ENCODE results near the gene METTL21C. TPM values are rescaled to one million over a fixed set of nuclear protein-coding genes. Genes with fewer than 3 reads are reported as not detected.

METTL21C gene
- total RNA-seq, 1 donor from 2014 or later = not detected

DNA sequence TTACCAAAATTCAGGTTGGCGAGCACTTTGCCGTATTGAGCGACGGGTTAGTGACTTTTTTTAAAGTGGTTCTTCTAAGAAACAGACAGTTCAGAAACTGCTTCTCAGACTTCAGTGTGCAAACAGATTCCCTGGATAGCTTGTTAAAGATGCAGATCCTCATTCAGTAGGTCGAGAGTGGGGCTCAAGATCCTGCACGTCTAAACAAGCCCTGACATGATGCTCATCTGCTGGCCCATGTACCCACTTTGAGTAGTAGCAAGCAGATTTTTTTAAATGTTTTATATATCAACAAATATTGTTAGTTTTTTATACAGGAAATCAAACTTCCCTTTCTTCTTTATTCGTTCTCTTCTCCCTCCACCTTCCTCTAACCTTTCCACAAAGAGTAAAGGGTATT is 7.3 kb downstream of the METTL21C start:
- no peak for DNase-seq (ENCODE audit: extremely low spot score, unreplicated experiment)
- H3K4me3 Mint-ChIP-seq (ENCODE audit: unreplicated experiment) = no peak overlapping the region
- peaks cover 3% of the 10 kb centered on the region for H3K36me3 Mint-ChIP-seq (ENCODE audit: unreplicated experiment)
- no peaks in the 10 kb centered on the region for H3K9me3 Mint-ChIP-seq (ENCODE audit: unreplicated experiment)
- peaks cover 9% of the 10 kb centered on the region for H3K4me1 Mint-ChIP-seq (ENCODE audit: unreplicated experiment)
- peaks cover 3% of the 10 kb centered on the region for H3K27me3 Mint-ChIP-seq (ENCODE audit: unreplicated experiment)
- TF ChIP-seq, protein P1, sequence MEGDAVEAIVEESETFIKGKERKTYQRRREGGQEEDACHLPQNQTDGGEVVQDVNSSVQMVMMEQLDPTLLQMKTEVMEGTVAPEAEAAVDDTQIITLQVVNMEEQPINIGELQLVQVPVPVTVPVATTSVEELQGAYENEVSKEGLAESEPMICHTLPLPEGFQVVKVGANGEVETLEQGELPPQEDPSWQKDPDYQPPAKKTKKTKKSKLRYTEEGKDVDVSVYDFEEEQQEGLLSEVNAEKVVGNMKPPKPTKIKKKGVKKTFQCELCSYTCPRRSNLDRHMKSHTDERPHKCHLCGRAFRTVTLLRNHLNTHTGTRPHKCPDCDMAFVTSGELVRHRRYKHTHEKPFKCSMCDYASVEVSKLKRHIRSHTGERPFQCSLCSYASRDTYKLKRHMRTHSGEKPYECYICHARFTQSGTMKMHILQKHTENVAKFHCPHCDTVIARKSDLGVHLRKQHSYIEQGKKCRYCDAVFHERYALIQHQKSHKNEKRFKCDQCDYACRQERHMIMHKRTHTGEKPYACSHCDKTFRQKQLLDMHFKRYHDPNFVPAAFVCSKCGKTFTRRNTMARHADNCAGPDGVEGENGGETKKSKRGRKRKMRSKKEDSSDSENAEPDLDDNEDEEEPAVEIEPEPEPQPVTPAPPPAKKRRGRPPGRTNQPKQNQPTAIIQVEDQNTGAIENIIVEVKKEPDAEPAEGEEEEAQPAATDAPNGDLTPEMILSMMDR (IDR thresholded peaks at IDR 0.05) = no peak
- H3K27ac Mint-ChIP-seq (ENCODE audit: unreplicated experiment) = no peak overlapping the region

DNA sequence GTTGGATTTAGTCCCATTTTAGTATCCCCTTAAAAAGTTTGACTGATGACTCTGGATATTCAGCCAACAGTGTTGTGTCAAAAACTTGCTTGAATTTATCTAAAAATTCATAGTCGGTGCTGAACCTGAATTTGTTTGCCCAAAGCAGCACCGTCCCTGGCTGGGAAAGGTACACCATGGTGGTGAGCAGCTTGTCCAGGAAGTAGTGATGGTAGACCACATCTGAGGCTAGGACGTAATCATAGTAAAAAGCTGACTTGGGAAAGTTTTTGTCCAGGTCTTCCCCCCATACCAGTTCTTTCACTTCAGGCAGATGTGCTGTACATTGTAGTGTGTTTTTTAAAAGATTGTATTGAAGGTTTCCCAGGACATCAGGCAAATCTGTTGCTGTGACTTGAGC is 8.8 kb downstream of the METTL21C start:
- Mint-ChIP-seq H3K4me1 (ENCODE audit: unreplicated experiment) (peaks cover 9% of the 10 kb centered on the region), H3K27ac (ENCODE audit: unreplicated experiment) (no peak overlapping the region), H3K27me3 (ENCODE audit: unreplicated experiment) (peaks cover 3% of the 10 kb centered on the region), H3K9me3 (ENCODE audit: unreplicated experiment) (peaks cover 5% of the 10 kb centered on the region), H3K36me3 (ENCODE audit: unreplicated experiment) (peaks cover 8% of the 10 kb centered on the region), H3K4me3 (ENCODE audit: unreplicated experiment) (no peak overlapping the region)
- DNase-seq (ENCODE audit: extremely low spot score, unreplicated experiment) = no peak
- TF ChIP-seq, protein P1 (IDR thresholded peaks at IDR 0.05) = no peak

DNA sequence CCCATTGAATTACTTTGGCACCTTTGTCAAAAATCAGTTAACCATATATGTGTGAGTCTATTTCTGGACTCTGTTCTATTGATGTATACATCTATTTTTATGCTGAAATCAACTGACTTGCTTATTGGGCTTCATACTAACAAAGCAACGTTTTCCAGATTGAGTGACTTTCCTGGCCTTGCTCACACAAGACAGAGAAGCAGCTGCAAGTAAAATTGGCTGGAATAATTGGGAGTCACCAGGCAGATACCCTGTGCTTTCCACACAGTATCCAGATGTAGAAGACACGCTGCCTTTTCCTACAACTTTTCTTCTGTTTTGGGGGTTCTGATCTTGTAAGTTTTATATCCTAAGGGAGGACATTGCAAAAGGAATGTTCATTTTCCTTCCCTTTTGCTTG is 11.2 kb downstream of the METTL21C start:
- Mint-ChIP-seq H3K27me3 (ENCODE audit: unreplicated experiment) (no peaks in the 10 kb centered on the region), H3K4me3 (ENCODE audit: unreplicated experiment) (no peak overlapping the region), H3K36me3 (ENCODE audit: unreplicated experiment) (peaks cover 26% of the 10 kb centered on the region), H3K9me3 (ENCODE audit: unreplicated experiment) (peaks cover 7% of the 10 kb centered on the region), H3K27ac (ENCODE audit: unreplicated experiment) (no peak overlapping the region), H3K4me1 (ENCODE audit: unreplicated experiment) (peaks cover 9% of the 10 kb centered on the region)
- DNase-seq (ENCODE audit: extremely low spot score, unreplicated experiment) = no peak
- TF ChIP-seq, protein P1 (IDR thresholded peaks at IDR 0.05) = no peak

DNA sequence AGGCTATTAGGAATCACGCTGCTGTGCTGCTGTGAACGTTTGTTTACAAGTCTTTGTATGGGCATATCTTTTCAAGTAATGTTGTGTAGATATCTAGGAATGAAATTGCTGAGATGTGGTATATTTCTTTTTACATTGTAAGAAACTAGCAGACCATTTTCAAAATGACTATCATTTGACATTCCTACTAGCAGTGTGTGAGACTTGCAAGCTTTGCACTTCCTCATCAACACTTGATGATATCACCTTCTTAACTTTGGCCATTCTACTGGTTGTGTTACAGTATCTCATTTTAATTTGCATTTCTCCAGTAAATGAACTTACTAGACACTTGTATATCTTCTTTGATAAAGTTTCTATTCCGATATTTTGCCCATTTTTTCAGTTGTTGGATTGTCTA is 12.1 kb downstream of the METTL21C start:
- Mint-ChIP-seq H3K4me3 (ENCODE audit: unreplicated experiment) (no peak overlapping the region), H3K36me3 (ENCODE audit: unreplicated experiment) (peaks cover 28% of the 10 kb centered on the region), H3K27me3 (ENCODE audit: unreplicated experiment) (no peaks in the 10 kb centered on the region), H3K27ac (ENCODE audit: unreplicated experiment) (no peak overlapping the region), H3K4me1 (ENCODE audit: unreplicated experiment) (peaks cover 4% of the 10 kb centered on the region), H3K9me3 (ENCODE audit: unreplicated experiment) (peaks cover 7% of the 10 kb centered on the region)
- TF ChIP-seq, protein P1 (IDR thresholded peaks at IDR 0.05) = no peak
- DNase-seq (ENCODE audit: extremely low spot score, unreplicated experiment) = no peak

DNA sequence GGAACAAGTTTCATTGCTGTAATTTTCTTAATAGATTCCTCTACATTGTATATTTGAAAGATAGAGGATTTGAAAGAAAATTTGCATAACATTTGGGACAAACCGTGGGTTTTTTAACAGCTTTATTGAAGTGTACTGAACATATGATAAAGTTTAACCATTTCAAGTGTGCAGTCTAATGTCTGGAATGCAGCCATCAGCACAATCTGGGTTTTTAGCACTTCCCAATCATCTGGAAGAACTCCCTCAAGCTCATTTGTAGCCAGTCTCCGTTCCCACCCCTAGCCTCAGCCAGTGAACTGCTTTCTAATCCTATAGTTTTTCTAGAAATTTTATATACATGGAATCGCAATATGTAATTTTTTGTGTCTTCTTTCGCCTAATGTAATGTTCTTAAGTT is 12.6 kb downstream of the METTL21C start:
- TF ChIP-seq, protein P1 (IDR thresholded peaks at IDR 0.05) = no peak
- H3K36me3 Mint-ChIP-seq (ENCODE audit: unreplicated experiment) = peaks cover 33% of the 10 kb centered on the region
- no peak overlapping the region for H3K27ac Mint-ChIP-seq (ENCODE audit: unreplicated experiment)
- no peak for DNase-seq (ENCODE audit: extremely low spot score, unreplicated experiment)
- H3K4me1 Mint-ChIP-seq (ENCODE audit: unreplicated experiment) = peaks cover under 1% of the 10 kb centered on the region
- H3K9me3 Mint-ChIP-seq (ENCODE audit: unreplicated experiment) = peaks cover 7% of the 10 kb centered on the region
- no peaks in the 10 kb centered on the region for H3K27me3 Mint-ChIP-seq (ENCODE audit: unreplicated experiment)
- H3K4me3 Mint-ChIP-seq (ENCODE audit: unreplicated experiment) = no peak overlapping the region
